ENCODE data around the gene EME1. TPM values are rescaled to one million over a fixed set of nuclear protein-coding genes. Genes with fewer than 3 reads are reported as not detected.
"Not testable (repeated sequence)": the region's sequence is repeated elsewhere in the genome, so short reads cannot be mapped to it uniquely, and the experiment has no call there.

The EME1 gene
- total RNA-seq, 1 experiment from 2014 or later = 10.6 TPM

GRCh38 chr17:50414808-50415207 is 41.8 kb downstream of the EME1 start:
- Histone ChIP-seq H3K79me2 (ENCODE audit: low read length) (no peaks in the 10 kb centered on the region), H3K4me3 (ENCODE audit: low read length) (no peak overlapping the region), H3K27me3 (ENCODE audit: low read length) (no peaks in the 10 kb centered on the region), H4K20me1 (ENCODE audit: insufficient read depth, low read depth, low read length) (no peaks in the 10 kb centered on the region), H3K9ac (ENCODE audit: low read length) (no peak overlapping the region), H3K9me2 (replicated peaks; ENCODE audit: insufficient read depth, low read length) (no peaks in the 10 kb centered on the region), H2AFZ (ENCODE audit: low read length) (no peak overlapping the region), H3K36me3 (ENCODE audit: insufficient read depth, low read length) (no peaks in the 10 kb centered on the region), H3K4me1 (ENCODE audit: low read length) (no peaks in the 10 kb centered on the region), H3K27ac (ENCODE audit: low read length) (no peak overlapping the region), H3K4me2 (ENCODE audit: low read depth, low read length, poor library complexity, severe bottlenecking) (no peak overlapping the region), H3K9me3 (ENCODE audit: low read length) (no peaks in the 10 kb centered on the region)
- DNase-seq = no peak

GRCh38 chr17:50419577-50419976 is 46.5 kb downstream of the EME1 start:
- not testable (repeated sequence) for H3K4me2 ChIP-seq (ENCODE audit: low read depth, low read length, poor library complexity, severe bottlenecking); H3K36me3 ChIP-seq (ENCODE audit: insufficient read depth, low read length); H3K79me2 ChIP-seq (ENCODE audit: low read length); H3K9me2 ChIP-seq (replicated peaks; ENCODE audit: insufficient read depth, low read length); H2AFZ ChIP-seq (ENCODE audit: low read length); H3K9ac ChIP-seq (ENCODE audit: low read length); H3K27me3 ChIP-seq (ENCODE audit: low read length); H4K20me1 ChIP-seq (ENCODE audit: insufficient read depth, low read depth, low read length); H3K4me3 ChIP-seq (ENCODE audit: low read length); H3K9me3 ChIP-seq (ENCODE audit: low read length); DNase-seq; H3K27ac ChIP-seq (ENCODE audit: low read length)
- H3K4me1 ChIP-seq (ENCODE audit: low read length) = peaks cover 24% of the 10 kb centered on the region

DNA sequence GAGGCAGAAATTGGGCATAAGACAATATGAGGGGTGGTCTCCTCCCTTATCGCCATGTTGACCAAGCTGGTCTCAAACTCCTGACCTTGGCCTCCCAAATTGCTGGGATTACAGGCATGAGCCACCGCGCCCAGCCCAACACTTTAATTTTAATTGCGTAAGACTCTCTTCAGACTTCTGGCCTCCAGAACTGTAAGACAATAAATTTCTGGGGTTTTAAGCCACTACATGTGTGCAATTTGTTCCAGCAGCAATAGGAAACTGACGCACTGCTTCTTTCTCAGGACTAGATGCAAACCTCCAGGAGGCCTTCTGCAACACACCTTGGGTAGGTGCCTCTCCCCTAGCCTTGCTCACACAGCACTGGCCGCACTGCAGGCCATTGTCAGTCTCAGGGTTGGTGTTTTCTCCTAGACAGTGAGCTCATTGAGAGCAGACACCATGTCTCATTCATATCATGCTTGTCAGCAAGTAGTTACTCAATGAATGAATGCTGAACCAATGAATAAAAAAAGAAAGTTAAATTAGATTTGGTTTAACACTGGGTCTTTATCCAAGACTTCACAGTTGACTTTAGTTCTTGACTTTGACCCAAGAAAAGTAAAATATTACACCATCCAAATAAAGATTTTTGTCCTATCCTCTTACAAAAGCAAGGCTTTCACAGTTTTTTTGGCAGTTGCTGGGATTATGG is 47.5 kb downstream of the EME1 start:
- H3K4me1 ChIP-seq (ENCODE audit: low read length) = peaks cover 32% of the 10 kb centered on the region
- peak overlapping the region; percentile 61 for H3K9ac ChIP-seq (ENCODE audit: low read length)
- H3K4me2 ChIP-seq (ENCODE audit: low read depth, low read length, poor library complexity, severe bottlenecking) = peak overlapping the region; percentile 86
- no peaks in the 10 kb centered on the region for H3K27me3 ChIP-seq (ENCODE audit: low read length)
- H3K27ac ChIP-seq (ENCODE audit: low read length) = peak overlapping the region; percentile 89
- H3K4me3 ChIP-seq (ENCODE audit: low read length) = peak overlapping the region; percentile 55
- no peaks in the 10 kb centered on the region for H3K79me2 ChIP-seq (ENCODE audit: low read length)
- H3K9me2 ChIP-seq (replicated peaks; ENCODE audit: insufficient read depth, low read length) = no peaks in the 10 kb centered on the region
- no peak for DNase-seq
- no peaks in the 10 kb centered on the region for H4K20me1 ChIP-seq (ENCODE audit: insufficient read depth, low read depth, low read length)
- H3K9me3 ChIP-seq (ENCODE audit: low read length) = no peaks in the 10 kb centered on the region
- H2AFZ ChIP-seq (ENCODE audit: low read length) = peak overlapping the region; percentile 82
- no peaks in the 10 kb centered on the region for H3K36me3 ChIP-seq (ENCODE audit: insufficient read depth, low read length)

DNA sequence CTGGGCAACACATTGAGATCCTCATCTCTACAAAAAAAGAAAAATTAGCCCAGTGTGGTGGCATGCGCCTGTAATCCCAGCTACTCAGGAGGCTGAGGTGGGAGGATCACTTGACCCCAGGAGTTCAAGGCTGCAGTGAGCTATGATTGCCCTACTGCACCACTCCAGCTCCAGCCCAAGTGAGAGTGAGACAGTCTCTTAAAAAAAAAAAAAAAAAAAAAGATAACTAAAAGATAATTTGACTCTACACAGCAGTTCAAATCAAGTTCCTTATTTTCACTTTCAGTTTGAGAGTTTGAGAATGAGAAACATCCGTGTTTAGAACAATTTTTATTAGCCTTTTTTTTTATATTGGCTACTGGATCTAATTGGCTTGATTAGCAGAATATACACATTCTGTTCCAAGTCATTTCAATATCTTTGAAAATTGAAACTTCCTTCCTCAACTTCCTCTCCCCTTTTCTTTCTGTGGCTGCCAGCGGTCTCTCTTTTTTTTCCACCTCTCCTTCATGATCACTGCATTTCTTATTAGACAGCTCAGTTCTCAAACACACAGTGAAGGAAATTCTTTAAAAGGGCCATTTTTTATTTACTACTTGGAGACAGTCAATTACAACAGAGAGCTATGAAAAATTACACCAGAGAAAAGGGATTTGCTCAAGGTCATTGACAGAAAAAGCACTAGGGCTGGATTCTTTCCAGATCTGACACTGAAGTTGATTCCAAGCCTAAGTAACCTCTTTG is 48.5 kb downstream of the EME1 start:
- H3K9ac ChIP-seq (ENCODE audit: low read length) = peak overlapping the region; percentile 61

DNA sequence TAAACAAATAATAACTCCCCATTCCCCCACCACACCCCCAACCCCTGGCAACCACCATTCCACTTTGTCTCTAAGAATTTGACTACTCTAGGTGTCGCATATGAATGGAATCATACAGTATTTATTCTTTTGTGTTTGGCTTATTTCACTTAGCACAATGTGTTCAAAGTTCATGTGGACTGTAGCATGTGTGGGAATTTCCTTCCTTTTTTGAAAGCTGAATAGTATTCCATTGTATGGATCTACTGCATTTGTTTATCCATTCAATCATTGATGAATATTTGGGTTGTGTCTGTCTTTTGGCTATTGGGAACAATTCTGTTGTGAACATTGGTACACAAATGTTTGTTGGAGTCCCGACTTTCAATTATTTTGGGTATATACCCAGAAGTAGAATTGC is 49.7 kb downstream of the EME1 start:
- peaks cover 14% of the 10 kb centered on the region for H3K79me2 ChIP-seq (ENCODE audit: low read length)
- no peak overlapping the region for H3K4me2 ChIP-seq (ENCODE audit: low read depth, low read length, poor library complexity, severe bottlenecking)
- no peak overlapping the region for H3K9ac ChIP-seq (ENCODE audit: low read length)
- H3K27ac ChIP-seq (ENCODE audit: low read length) = no peak overlapping the region
- H3K9me2 ChIP-seq (replicated peaks; ENCODE audit: insufficient read depth, low read length) = no peaks in the 10 kb centered on the region
- DNase-seq = no peak
- no peak overlapping the region for H3K4me3 ChIP-seq (ENCODE audit: low read length)
- H2AFZ ChIP-seq (ENCODE audit: low read length) = no peak overlapping the region
- no peaks in the 10 kb centered on the region for H4K20me1 ChIP-seq (ENCODE audit: insufficient read depth, low read depth, low read length)
- no peaks in the 10 kb centered on the region for H3K9me3 ChIP-seq (ENCODE audit: low read length)
- H3K4me1 ChIP-seq (ENCODE audit: low read length) = peaks cover 46% of the 10 kb centered on the region
- H3K36me3 ChIP-seq (ENCODE audit: insufficient read depth, low read length) = no peaks in the 10 kb centered on the region
- no peaks in the 10 kb centered on the region for H3K27me3 ChIP-seq (ENCODE audit: low read length)

More for the DNA sequence above, 48.5 kb downstream of the EME1 start:
- H3K27me3 ChIP-seq (ENCODE audit: low read length) = no peaks in the 10 kb centered on the region
- H2AFZ ChIP-seq (ENCODE audit: low read length) = peak overlapping the region; percentile 82
- H3K9me3 ChIP-seq (ENCODE audit: low read length) = no peaks in the 10 kb centered on the region
- DNase-seq = peak; percentile 79
- no peaks in the 10 kb centered on the region for H3K36me3 ChIP-seq (ENCODE audit: insufficient read depth, low read length)
- peak overlapping the region; percentile 89 for H3K27ac ChIP-seq (ENCODE audit: low read length)
- peak overlapping the region; percentile 55 for H3K4me3 ChIP-seq (ENCODE audit: low read length)
- H3K9me2 ChIP-seq (replicated peaks; ENCODE audit: insufficient read depth, low read length) = no peaks in the 10 kb centered on the region
- H3K4me1 ChIP-seq (ENCODE audit: low read length) = peaks cover 35% of the 10 kb centered on the region
- peak overlapping the region; percentile 86 for H3K4me2 ChIP-seq (ENCODE audit: low read depth, low read length, poor library complexity, severe bottlenecking)
- peaks cover 2% of the 10 kb centered on the region for H3K79me2 ChIP-seq (ENCODE audit: low read length)
- no peaks in the 10 kb centered on the region for H4K20me1 ChIP-seq (ENCODE audit: insufficient read depth, low read depth, low read length)

DNA sequence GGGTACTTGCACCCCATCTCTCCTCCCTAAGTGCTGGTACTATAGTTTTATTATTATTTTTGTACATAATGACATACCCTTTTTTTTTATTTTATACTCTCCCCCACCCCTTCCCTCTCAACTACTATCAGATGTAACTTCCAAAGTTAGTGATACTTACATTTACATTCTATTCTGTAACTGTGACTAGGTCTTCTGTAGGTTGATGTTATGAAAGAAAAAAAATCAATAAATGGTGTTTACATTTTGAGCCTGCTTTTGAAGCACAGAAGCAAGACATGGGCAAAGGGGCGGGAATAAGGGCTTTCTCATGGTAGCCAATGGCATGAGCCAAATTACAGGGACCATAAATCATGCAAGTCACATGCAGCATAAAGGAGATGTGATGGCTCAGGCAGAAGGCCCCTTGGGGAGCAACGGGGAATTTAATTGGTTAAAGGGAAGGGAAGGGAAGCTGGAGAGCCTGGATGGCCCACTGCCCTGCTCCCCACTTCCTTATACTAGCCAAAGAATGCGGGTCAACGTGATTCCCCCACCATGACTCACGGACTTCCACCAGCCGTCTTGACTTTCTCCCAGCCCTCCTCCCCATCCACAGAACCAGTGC is 50.6 kb downstream of the EME1 start:
- H4K20me1 ChIP-seq (ENCODE audit: insufficient read depth, low read depth, low read length) = no peaks in the 10 kb centered on the region
- H2AFZ ChIP-seq (ENCODE audit: low read length) = no peak overlapping the region
- no peak overlapping the region for H3K4me2 ChIP-seq (ENCODE audit: low read depth, low read length, poor library complexity, severe bottlenecking)

GRCh38 chr17:50424246-50424995 is 51.4 kb downstream of the EME1 start:
- no peak overlapping the region for H3K27ac ChIP-seq (ENCODE audit: low read length)
- H3K27me3 ChIP-seq (ENCODE audit: low read length) = no peaks in the 10 kb centered on the region
- no peaks in the 10 kb centered on the region for H4K20me1 ChIP-seq (ENCODE audit: insufficient read depth, low read depth, low read length)
- H3K4me3 ChIP-seq (ENCODE audit: low read length) = no peak overlapping the region
- peaks cover 27% of the 10 kb centered on the region for H3K79me2 ChIP-seq (ENCODE audit: low read length)
- no peak for DNase-seq
- no peaks in the 10 kb centered on the region for H3K36me3 ChIP-seq (ENCODE audit: insufficient read depth, low read length)
- no peaks in the 10 kb centered on the region for H3K9me2 ChIP-seq (replicated peaks; ENCODE audit: insufficient read depth, low read length)
- no peaks in the 10 kb centered on the region for H3K9me3 ChIP-seq (ENCODE audit: low read length)
- no peak overlapping the region for H2AFZ ChIP-seq (ENCODE audit: low read length)
- H3K4me1 ChIP-seq (ENCODE audit: low read length) = peaks cover 50% of the 10 kb centered on the region
- no peak overlapping the region for H3K9ac ChIP-seq (ENCODE audit: low read length)
- peak overlapping the region; percentile 75 for H3K4me2 ChIP-seq (ENCODE audit: low read depth, low read length, poor library complexity, severe bottlenecking)

More for the DNA sequence above, 50.6 kb downstream of the EME1 start:
- DNase-seq = peak; percentile 67
- H3K9ac ChIP-seq (ENCODE audit: low read length) = no peak overlapping the region
- peaks cover 19% of the 10 kb centered on the region for H3K79me2 ChIP-seq (ENCODE audit: low read length)
- no peaks in the 10 kb centered on the region for H3K36me3 ChIP-seq (ENCODE audit: insufficient read depth, low read length)
- H3K9me2 ChIP-seq (replicated peaks; ENCODE audit: insufficient read depth, low read length) = no peaks in the 10 kb centered on the region
- peaks cover 50% of the 10 kb centered on the region for H3K4me1 ChIP-seq (ENCODE audit: low read length)
- H3K27ac ChIP-seq (ENCODE audit: low read length) = no peak overlapping the region
- H3K4me3 ChIP-seq (ENCODE audit: low read length) = no peak overlapping the region
- no peaks in the 10 kb centered on the region for H3K9me3 ChIP-seq (ENCODE audit: low read length)
- H3K27me3 ChIP-seq (ENCODE audit: low read length) = no peaks in the 10 kb centered on the region

All from Karpas-422 (cell line).